ENCODE results near the gene SH2B3. TPM values are rescaled to one million over a fixed set of nuclear protein-coding genes. Genes with fewer than 3 reads are reported as not detected.

SH2B3 gene
- total and polyA plus RNA-seq, 9 of the 15 experiments (the other 6 are each of a cell fraction or from before 2014, with no cell fraction given), result 10.8 to 75.3 (median 37.4) TPM

GRCh38 chr12:111430433-111431353, 25.0 kb downstream of the SH2B3 start (continued):
- TF ChIP-seq, protein P1, sequence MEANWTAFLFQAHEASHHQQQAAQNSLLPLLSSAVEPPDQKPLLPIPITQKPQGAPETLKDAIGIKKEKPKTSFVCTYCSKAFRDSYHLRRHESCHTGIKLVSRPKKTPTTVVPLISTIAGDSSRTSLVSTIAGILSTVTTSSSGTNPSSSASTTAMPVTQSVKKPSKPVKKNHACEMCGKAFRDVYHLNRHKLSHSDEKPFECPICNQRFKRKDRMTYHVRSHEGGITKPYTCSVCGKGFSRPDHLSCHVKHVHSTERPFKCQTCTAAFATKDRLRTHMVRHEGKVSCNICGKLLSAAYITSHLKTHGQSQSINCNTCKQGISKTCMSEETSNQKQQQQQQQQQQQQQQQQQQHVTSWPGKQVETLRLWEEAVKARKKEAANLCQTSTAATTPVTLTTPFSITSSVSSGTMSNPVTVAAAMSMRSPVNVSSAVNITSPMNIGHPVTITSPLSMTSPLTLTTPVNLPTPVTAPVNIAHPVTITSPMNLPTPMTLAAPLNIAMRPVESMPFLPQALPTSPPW (CRISPR knock-in tag; IDR thresholded peaks at IDR 0.05), result peak; percentile 13; the same call in 1 of the 2 replicates
- no peak for TF ChIP-seq HEY1 (CRISPR knock-in tag; IDR thresholded peaks at IDR 0.05; ENCODE audit: borderline replicate concordance)

DNA sequence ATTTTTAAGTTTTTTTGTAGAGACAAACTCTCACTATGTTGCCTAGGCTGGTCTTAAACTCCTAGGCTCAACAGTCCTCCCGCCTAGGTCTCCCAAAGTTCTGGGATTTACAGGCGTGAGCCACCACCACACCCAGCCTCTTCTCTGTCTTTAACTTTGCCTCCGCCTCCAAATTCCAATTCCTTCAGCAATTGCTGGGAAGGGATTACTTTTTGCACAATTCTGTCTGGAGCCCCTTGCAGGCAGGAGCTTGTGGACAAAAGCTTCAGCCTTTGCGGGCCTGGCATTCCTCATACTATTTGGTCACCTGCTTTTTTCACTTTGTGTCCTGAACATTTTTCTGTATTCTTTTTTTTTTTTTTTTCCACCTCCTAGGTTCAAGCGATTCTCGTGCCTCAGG, 26.0 kb downstream of the SH2B3 start:
- Histone ChIP-seq H3K9me1 (ENCODE audit: control insufficient read depth, insufficient read depth, low read length) (no peaks in the 10 kb centered on the region), H3K27me3 (ENCODE audit: control insufficient read depth in 2 of 2, insufficient read depth in 2 of 2, low read length in 2 of 2) (no peaks in the 10 kb centered on the region), H3K27ac (ENCODE audit: extremely low read depth, low read depth, low read length) (no peak overlapping the region), H3K79me2 (ENCODE audit: control insufficient read depth, insufficient read depth, low read length) (peaks cover 96% of the 10 kb centered on the region), H3K4me3 (no peak overlapping the region), H3K36me3 (ENCODE audit: control insufficient read depth, insufficient read depth, low read length) (peaks cover 65% of the 10 kb centered on the region; the same call in 2 of the 3 replicates), H4K20me1 (replicated peaks; ENCODE audit: control insufficient read depth, insufficient read depth, low read length) (peaks cover 51% of the 10 kb centered on the region), H3K4me1 (replicated peaks in 1 of 2; ENCODE audit: control insufficient read depth in 2 of 2, insufficient read depth in 2 of 2, low read length in 2 of 2) (peaks cover 23 to 56% of the 10 kb centered on the region in 2 experiments), H3K9me3 (replicated peaks; ENCODE audit: control insufficient read depth, insufficient read depth, low read depth, low read length) (no peaks in the 10 kb centered on the region), H2AFZ (ENCODE audit: low read depth, low read length) (no peak overlapping the region), H3K9ac (ENCODE audit: insufficient read depth in 1 of 2, low read depth in 2 of 2, low read length in 2 of 2) (no peak overlapping the region), H3K4me2 (ENCODE audit: insufficient read depth, low read length) (no peak overlapping the region)
- DNase-seq (ENCODE audit: extremely low read depth in 1 of 4, low spot score in 3 of 4) (no peak), FAIRE-seq (no peak), ATAC-seq (no peak)
- no TSS peak for BruUV-seq (replicated peaks)
- in situ Hi-C loops (cut with MboI), result no loop called here
- intact Hi-C loops (cut with micrococcal nuclease), result no loop called here
- POLR2A ChIA-PET, result interaction anchor here (2.5 kb wide), 1 partner anchor 12 kb away, joined by 11 read pairs; no protein-coding TSS in a partner anchor
- CTCF ChIA-PET (ENCODE audit: low intra/inter-chr PET ratio), result no interaction called here
- 87% methylated on average over 6 of the region's 6 CpGs for WGBS (ENCODE audit: insufficient coverage, low coverage, missing lambda C conversion rate)
- TF ChIP-seq MYNN (IDR thresholded peaks at IDR 0.05), result no peak
- no peak for TF ChIP-seq MYNN (CRISPR knock-in tag; IDR thresholded peaks at IDR 0.05)
- TF ChIP-seq KDM2B (CRISPR knock-in tag; IDR thresholded peaks at IDR 0.05), result no peak
- no peak for TF ChIP-seq ZNF23 (CRISPR knock-in tag; IDR thresholded peaks at IDR 0.05)
- TF ChIP-seq TSC22D4 (tag; IDR thresholded peaks at IDR 0.05), result no peak
- no peak for TF ChIP-seq SMARCB1 (IDR thresholded peaks at IDR 0.05; ENCODE audit: insufficient read length, low read depth)
- no peak for TF ChIP-seq SP2 (IDR thresholded peaks at IDR 0.05; ENCODE audit: extremely low read depth, low read depth, low read length, poor library complexity, severe bottlenecking)
- no peak for TF ChIP-seq XRCC5 (IDR thresholded peaks at IDR 0.05; ENCODE audit: low read depth, low read length)
- no peak for TF ChIP-seq FOXK2 (conservative IDR thresholded peaks at IDR 0.05 in 1 of 2, IDR thresholded peaks at IDR 0.05 in 1 of 2; ENCODE audit: low read depth in 2 of 2)
- TF ChIP-seq POLR2H (tag; IDR thresholded peaks at IDR 0.05; ENCODE audit: low read depth), result no peak
- TF ChIP-seq, protein P2, sequence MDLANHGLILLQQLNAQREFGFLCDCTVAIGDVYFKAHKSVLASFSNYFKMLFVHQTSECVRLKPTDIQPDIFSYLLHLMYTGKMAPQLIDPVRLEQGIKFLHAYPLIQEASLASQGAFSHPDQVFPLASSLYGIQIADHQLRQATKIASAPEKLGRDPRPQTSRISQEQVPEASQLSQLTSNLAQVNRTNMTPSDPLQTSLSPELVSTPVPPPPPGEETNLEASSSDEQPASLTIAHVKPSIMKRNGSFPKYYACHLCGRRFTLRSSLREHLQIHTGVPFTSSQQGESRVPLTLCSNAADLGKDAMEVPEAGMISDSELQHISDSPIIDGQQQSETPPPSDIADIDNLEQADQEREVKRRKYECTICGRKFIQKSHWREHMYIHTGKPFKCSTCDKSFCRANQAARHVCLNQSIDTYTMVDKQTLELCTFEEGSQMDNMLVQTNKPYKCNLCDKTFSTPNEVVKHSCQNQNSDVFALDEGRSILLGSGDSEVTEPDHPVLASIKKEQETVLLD (IDR thresholded peaks at IDR 0.05), result no peak
- TF ChIP-seq, protein P3, sequence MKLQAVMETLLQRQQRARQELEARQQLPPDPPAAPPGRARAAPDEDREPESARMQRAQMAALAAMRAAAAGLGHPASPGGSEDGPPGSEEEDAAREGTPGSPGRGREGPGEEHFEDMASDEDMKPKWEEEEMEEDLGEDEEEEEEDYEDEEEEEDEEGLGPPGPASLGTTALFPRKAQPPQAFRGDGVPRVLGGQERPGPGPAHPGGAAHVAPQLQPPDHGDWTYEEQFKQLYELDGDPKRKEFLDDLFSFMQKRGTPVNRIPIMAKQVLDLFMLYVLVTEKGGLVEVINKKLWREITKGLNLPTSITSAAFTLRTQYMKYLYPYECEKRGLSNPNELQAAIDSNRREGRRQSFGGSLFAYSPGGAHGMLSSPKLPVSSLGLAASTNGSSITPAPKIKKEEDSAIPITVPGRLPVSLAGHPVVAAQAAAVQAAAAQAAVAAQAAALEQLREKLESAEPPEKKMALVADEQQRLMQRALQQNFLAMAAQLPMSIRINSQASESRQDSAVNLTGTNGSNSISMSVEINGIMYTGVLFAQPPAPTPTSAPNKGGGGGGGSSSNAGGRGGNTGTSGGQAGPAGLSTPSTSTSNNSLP (IDR thresholded peaks at IDR 0.05; ENCODE audit: borderline replicate concordance, low read depth, low read length), result no peak
- TF ChIP-seq ZZZ3 (IDR thresholded peaks at IDR 0.05), result no peak
- no peak for TF ChIP-seq MAZ (CRISPR knock-in tag; conservative IDR thresholded peaks at IDR 0.05 in 1 of 2, IDR thresholded peaks at IDR 0.05 in 1 of 2)
